Coronary artery (tissue), 2 donors: ENCODE data around the gene CISTR.

ENCODE experiments used
- DNase-seq: peaks from one replicate; pipeline ENCODE4 v3.0.0-alpha.2; 2017; ENCODE audit warnings: low spot score
- H3K27ac ChIP-seq, 2 donors: fragments of 200-600 bp; sonication (generic); one replicate each; pipeline ENCODE4 v1.5.1; 2016 to 2019
- H3K4me3 ChIP-seq: fragments of 200-600 bp; sonication (generic); 2 replicates; pipeline ENCODE4 v1.5.1; 2016; ENCODE audit warnings: mild to moderate bottlenecking, moderate library complexity
- CTCF ChIP-seq: fragments of 200-600 bp; sonication (generic); IDR thresholded peaks from one replicate; pipeline ENCODE4 v1.5.1; 2019; ENCODE audit warnings: antibody characterized with exemption

Gene CISTR

GRCh38 chr12:53696655-53697331 is 55.0 kb downstream of the CISTR start:
- TF ChIP-seq CTCF: no peak
- peak overlapping the region; percentile 55 for H3K4me3 ChIP-seq
- DNase-seq: no peak
- H3K27ac ChIP-seq: no peak overlapping the region
